NCI-H187 (cell line): ENCODE measurements around the gene SNUPN.

ENCODE experiments used
- DNase-seq, 2 experiments: peaks; one replicate each; lab custom pipeline; 2025; lab: John Stamatoyannopoulos, UW

The SNUPN gene

GRCh38 chr15:75625542-75626347, at the start of gene SNUPN:
Gene SNUPN (minus strand): TSS chr15:75625725. CDS start chr15:75621051, 4,674 bp downstream.
- DNase-seq = peak; percentile 38 to 81

GRCh38 chr15:75674366-75674765, 48.8 kb upstream of the SNUPN start:
- no peak for DNase-seq

DNA sequence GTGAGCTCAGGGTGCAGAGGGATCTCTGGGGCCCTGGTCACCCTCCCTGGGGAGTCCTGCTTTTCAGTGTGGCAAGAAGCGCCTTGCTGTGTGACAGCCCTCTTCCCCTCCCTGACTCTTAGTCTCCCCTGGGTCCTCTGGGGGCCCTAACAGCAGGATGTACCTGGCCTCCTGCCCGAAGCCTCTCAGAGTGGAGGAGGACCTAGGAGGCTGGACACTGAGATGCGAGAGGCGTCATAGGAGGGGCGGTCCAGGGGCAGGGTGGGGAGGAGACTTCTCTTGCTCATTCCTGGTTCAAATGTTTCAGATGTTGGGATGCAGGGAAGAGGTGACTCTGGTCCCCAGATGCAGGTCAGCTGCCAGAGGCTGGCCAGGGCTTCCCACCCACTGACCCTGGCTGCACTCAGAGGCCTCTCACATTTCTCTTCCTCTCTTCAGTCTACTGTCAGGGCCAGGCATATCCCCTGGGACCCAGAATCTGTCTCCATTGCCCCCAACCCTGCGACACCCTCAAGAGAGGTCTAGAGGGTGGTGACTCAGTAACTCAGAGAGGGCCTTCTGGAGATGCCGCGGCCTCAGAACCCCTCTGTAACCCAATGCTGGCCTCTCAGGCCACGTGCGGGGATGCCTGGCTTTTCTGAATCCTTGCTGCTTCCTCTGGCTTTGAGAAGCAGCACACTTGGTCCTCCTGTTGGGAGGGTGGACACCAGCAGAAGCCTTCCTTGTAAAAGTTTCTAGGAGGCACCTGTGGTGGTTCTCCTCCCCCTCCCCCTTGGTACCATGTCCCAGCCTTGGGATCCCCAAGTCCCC, 48.1 kb upstream of the SNUPN start:
- no peak for DNase-seq

GRCh38 chr15:75672646-75673425, 47.3 kb upstream of the SNUPN start:
- no peak for DNase-seq

DNA sequence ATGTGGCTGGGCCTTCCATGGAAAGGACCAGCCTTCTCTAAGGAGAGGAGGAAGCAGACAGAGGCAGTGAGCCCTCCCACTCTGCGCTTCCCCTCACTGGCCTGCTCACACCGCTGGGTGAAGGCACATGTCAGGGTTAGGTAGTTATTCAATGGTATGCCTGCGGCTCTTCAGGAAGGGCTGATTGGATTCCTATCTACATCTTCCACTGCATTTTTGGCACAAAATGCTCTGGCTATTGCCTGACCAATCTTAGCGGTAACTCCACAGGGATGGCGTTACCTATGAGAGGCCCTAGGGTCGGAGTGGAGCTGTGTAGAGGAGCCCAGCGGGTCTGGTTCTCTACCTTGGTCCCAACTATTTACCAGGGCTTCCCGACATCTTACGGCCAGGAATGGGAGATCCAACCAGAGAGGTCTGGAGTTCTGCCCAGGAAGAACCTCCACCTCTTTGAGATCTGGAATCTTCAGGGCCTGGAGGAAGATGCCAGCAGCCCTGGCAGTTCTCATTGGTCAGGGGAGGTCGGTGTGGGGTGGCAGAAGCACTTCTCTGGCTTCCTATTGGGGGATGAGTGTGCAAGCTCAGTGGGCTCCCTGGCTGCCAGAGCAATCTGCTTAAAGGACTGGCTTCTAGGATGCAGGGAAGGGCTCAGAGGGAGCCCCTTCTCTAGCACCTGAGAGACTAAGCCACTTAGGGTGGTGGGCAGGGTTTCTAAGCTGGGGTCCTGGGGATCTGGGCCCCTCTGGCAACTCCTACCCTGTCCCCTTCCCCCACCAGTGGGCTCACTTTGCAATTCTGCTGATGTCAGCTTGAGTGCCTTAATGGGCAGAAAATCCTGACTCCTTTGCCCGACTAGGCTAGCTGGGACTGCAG, 46.4 kb upstream of the SNUPN start:
- no peak for DNase-seq

DNA sequence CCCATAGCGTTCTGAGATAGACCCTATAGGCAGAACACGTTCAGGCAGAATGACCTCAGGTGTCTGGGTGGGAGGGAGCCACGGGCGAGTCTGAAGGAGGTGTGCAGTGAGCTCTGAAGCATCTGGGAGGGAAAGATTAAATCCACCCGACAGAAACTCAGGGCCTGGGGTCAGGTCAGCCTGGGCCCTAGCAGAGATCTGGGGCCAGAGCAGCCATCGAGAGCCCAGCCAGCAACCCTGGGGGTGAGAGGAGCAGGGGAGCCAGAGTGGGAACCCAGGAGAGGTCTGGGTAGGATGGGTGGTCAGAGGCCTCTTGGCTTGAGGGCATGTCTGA, 44.3 kb upstream of the SNUPN start:
- no peak for DNase-seq

- no peak for DNase-seq
Observed at GRCh38 chr15:75669191-75669878, 43.8 kb upstream of the SNUPN start.

DNA sequence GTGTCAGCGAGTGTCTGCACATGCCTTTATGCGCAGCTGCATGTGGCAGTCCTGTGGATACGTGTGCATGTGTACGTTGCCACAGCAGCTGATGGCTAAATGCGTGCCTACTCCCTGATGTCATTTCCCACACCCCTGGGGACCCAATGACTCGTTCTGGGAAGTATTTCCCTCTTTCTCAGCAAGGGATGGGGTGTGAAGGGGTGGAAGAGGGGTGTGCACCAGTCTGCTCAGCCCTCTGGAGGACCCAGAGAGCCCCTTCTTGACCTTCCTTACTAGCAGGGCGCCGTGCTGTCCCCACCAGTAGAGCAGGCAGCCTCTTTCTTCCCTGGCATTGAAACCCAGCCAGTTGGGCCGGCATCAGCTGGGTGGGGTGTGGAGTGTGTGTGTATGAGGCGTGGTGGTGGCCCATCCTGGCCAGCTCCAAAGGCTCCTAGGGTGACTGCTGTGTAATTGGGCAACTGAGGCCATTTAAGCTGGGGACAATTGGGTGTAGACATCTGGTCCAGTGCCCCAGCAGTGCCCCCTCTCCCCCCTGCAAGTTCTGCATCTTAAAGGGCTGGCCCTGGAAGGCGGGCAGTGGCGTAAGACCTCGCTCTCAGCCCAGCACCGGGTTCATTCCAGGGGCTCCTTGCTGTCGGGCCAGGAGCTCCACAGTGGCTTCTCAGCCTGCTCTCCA, 41.4 kb upstream of the SNUPN start:
- no peak for DNase-seq

GRCh38 chr15:75663931-75664421, 38.5 kb upstream of the SNUPN start:
- no peak for DNase-seq

DNA sequence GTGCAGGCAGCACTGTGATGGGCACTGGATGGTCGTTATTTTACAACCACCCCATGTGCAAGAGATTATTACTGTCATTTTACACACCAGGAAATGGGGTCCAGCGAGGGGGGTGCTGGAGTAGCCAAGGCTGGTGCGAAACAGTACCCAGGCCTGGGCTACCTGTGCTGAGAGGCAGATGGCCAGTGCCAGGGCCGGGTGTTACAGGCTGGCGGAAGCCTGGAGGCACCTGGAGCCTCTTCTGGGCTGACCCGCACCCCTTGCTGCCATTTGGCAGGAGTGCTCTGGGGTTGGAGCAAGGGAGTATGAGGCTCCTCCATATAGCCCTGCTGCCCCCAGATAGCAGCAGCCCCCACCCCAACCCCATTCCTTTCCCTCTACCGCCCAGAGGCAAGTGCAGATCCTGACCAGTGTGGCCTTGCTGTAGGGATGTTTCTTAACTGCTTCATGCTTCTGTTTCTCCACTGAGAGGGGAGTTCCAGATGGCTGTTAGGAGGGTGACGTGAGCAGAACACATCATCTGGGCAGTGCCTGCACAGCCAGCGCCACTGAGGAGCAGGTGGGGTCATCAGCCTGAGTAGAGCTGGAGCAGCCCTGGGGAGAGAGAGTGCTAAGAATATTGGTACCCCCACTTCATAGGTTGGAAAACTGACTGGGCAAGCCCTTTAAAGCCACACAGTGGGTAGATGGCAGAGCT, 37.4 kb upstream of the SNUPN start:
- no peak for DNase-seq

DNA sequence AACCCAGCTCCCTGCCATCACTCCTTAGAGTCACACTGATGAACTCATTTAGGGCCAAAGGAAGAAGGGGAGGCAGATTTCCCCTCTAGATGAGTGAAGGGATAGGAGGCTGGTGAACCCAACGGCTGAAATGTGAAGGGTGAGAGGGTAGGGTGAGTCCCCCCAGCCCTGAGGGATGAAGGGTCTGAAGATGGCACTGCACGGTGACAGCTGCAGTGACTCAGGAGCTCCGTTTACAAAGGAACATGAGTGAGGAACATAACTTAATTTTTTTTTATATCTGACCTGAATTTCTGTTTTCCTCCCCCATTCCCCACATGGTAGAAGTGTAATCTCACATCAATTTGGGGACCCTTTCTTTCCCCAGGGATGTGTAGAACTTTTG, 36.2 kb upstream of the SNUPN start:
- DNase-seq = no peak

GRCh38 chr15:75661100-75661755, 35.7 kb upstream of the SNUPN start:
- DNase-seq = no peak

DNA sequence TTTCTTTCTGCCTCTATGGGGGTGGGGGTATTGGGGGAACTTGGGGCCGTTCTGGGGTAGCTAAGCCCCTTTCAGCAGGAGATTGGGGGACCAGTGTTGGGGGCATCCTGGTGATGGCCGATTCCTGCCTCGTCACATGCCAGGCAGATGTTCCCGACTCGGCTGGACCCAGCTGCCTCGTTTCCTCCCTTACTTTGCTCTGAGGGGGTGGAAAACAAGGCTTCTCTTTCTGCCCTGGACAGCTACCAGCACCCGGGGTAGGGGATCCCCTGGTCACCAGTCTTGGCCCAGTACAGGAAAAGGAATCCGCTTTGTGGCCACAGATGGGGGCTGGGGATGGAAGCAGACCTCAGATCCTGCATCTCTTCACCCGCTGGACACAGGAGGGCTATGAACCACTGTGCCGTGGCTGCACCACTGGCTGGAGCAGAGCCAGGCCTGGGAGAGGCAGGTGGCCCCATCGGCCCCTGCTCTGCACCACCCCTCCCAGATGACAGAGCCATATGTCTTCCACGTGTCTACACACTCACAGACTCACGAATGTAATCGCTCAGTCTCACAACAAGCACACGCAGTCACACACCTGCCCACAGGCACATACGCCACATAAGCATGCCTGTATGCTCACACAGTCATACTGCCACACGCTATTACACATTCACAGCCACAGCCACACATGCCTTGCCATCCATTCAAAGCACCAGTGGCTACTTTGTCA, 34.6 kb upstream of the SNUPN start:
- DNase-seq = no peak

- no peak for DNase-seq
Observed at GRCh38 chr15:75659141-75659771, 33.7 kb upstream of the SNUPN start.

GRCh38 chr15:75656813-75657212, 31.3 kb upstream of the SNUPN start:
- no peak for DNase-seq

GRCh38 chr15:75656331-75656730, 30.8 kb upstream of the SNUPN start:
- DNase-seq = no peak

DNA sequence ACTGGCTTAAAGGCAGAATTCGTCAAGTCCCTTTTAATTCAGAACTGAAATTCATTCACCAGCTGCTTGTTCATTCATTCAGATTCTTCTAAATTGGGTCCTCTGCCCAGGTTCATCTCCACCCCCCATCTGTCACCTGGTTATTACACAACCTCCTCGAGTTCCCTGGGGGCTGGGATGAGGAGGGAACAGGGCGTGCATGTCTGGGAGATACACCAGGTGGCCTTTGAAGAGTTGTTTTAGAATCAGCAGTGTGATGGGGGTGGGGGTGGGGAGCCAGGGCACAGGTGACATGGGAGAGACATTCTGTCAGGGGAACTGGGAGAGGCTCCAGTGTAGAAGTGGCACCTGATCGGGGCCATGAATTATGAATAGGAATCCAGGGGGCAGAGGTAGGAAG, 30.4 kb upstream of the SNUPN start:
- DNase-seq = peak in 1 of 2 experiments; percentile 42
